Activated naive CD8-positive, alpha-beta T cell treated with anti-CD3 and anti-CD28 coated beads, Interleukin-2, amount 50 U/mL, for 24 hours (primary cell): Measurements from ENCODE around the gene RAC3.

ENCODE experiments used
- ATAC-seq: fragments of 150-1000 bp; cut with Tn5 transposase; one replicate; pipeline ENCODE4 v1.10.0; 2021
- DNase-seq: peaks from one replicate; pipeline ENCODE4 v3.0.0; 2021
- H3K27ac Mint-ChIP-seq: one replicate; pipeline ENCODE4 v1.8.0; 2021; ENCODE audit warnings: mild to moderate bottlenecking, mixed read lengths
- H3K27me3 Mint-ChIP-seq: one replicate; pipeline ENCODE4 v1.8.0; 2021; ENCODE audit warnings: mixed read lengths
- H3K36me3 Mint-ChIP-seq: one replicate; pipeline ENCODE4 v1.8.0; 2021; ENCODE audit warnings: low read depth, mixed read lengths
- H3K4me1 Mint-ChIP-seq: one replicate; pipeline ENCODE4 v1.8.0; 2021; ENCODE audit warnings: mixed read lengths
- H3K4me3 Mint-ChIP-seq: one replicate; pipeline ENCODE4 v1.8.0; 2021; ENCODE audit warnings: mild to moderate bottlenecking, moderate library complexity, mixed read lengths
- H3K9me3 Mint-ChIP-seq: one replicate; pipeline ENCODE4 v1.8.0; 2021; ENCODE audit warnings: mixed read lengths

Gene RAC3

DNA sequence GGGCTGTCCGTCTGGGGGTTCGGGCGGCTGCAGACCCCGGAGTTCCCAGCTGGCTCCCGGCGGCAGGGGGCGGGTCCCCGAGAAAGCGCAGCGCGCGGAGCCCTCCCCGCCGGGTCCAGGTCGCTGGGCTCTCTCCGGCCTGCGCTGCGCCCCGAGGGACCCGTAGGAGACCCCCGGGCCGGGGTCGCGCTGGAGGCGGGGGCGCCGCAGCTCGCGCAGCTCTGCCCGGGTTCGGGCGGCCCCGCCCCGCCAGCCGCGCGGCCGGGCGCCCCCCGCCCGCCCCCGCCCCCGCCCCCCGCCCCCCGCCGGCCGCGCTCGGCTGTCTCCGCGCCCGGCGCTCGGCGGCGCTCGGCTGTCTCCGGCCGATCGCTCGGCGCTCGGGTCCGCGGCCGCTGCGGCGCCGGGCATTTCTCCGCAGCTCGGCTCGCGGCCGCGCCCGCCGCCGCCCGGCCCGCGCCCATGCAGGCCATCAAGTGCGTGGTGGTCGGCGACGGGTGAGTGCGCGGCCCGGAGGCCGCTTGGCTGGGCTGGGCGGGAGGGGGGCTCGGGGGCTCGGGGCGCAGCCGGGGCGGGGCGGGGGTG is at the start of gene RAC3:
Gene RAC3, plus strand, starts transcription at position 376 of the 582 bp plus-strand sequence. Its CDS starts 84 bp downstream, at position 460.
- Mint-ChIP-seq H3K27me3 (no peaks in the 10 kb centered on the region), H3K4me3 (peak within 1 kb of the TSS; percentile 70), H3K27ac (no peak within 1 kb of the TSS), H3K9me3 (no peaks in the 10 kb centered on the region), H3K36me3 (peaks cover 5% of the 10 kb centered on the region), H3K4me1 (peaks cover 18% of the 10 kb centered on the region)
- DNase-seq: no peak
- peak; percentile 31 for ATAC-seq

DNA sequence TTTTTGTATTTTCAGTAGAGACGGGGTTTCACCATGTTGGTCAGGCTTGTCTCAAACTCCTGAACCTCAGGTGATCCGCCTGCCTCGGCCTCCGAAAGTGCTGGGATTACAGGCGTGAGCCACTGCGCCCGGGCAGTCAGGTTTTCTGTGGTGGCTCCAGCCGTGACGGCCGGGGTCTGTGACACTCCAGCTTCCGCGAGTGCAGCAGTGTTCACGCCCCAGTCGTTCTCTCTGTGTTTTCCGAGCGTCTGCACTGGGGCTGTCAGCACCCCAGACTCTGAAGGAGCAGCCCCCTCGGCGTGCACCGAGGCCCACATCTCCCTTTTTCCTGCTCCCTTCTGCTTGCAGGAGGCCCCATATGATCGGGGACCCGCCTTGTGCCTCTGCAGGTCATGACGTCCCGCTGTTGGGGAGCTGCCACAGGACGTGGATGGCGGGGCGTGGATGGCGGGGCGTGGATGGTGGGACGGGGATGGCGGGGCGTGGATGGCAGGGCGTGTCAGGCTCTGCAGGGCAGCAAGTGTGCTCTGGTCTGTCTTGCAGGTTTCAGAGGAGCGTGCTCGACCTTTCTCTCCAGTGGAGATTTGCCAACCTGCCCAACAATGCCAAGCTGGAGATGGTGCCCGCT is 48.4 kb upstream of the RAC3 start:
- ATAC-seq (no peak), DNase-seq (no peak)
- H3K36me3 Mint-ChIP-seq: peaks cover 19% of the 10 kb centered on the region
- H3K4me1 Mint-ChIP-seq: peaks cover 27% of the 10 kb centered on the region
- no peaks in the 10 kb centered on the region for H3K9me3 Mint-ChIP-seq
- no peak overlapping the region for H3K27ac Mint-ChIP-seq
- H3K4me3 Mint-ChIP-seq: no peak overlapping the region
- no peaks in the 10 kb centered on the region for H3K27me3 Mint-ChIP-seq

DNA sequence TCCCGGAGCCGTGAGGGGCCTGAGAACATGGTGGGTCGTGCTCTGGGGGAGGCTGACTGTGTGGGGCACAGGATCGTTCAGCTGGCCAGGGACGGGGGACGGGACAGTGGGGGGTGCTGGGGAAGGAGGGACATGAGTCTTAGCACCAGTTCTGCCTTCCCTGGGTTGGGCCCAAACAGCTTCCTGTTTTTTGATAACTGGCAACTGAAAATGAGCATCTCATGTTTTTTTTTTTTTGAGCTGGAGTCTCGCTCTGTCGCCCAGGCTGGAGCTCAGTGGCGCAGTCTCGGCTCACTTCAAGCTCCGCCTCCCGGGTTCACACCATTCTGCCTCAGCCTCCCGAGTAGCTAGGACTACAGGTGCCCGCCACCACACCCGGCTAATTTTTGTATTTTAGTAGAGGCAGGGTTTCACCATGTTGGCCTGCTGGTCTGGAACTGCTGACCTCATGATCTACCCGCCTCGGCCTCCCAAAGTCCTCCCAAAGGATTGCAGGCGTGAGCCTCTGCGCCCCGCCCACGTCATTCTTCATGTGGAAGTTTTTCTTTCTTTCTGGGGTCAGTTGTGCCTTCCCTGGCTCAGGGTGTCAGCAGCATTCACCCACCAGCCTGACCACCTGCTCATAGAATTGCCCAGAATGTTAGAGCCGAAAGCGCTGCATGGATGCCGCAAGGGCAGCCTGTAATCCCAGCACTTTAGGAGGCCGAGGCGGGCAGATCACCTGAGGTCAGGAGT is 47.7 kb upstream of the RAC3 start:
- Mint-ChIP-seq H3K27me3 (no peaks in the 10 kb centered on the region), H3K4me1 (peaks cover 22% of the 10 kb centered on the region), H3K27ac (no peak overlapping the region), H3K9me3 (no peaks in the 10 kb centered on the region), H3K4me3 (no peak overlapping the region), H3K36me3 (peaks cover 19% of the 10 kb centered on the region)
- no peak for ATAC-seq
- no peak for DNase-seq

DNA sequence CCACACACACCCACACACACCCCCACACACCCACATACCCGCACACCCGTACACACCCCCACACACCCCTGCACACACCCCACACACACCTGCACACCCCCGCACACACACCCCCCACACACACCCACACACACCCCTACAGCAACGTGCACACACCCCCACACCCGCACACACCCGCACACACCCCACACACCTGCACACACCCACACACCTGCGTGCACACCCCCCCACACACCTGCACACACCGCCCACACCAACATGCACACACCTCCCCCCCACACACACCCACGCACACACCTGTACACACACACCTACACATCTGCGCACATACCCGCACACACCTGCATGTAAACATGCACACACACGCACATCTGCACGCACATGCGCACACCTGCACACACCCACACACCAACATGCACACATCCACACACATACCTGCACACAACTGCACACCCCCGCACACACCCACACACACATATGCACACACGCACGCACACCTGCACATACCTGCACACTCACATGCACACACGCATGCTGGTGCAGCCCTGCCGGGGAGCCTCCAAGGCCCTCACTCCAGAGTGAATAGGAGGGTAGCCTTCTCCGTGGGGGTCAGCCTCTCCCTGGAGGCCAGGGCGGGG is 46.6 kb upstream of the RAC3 start:
- DNase-seq (no peak), ATAC-seq (no peak)
- Mint-ChIP-seq H3K27me3 (no peaks in the 10 kb centered on the region), H3K4me1 (peaks cover 12% of the 10 kb centered on the region), H3K4me3 (no peak overlapping the region), H3K9me3 (no peaks in the 10 kb centered on the region), H3K36me3 (peaks cover 19% of the 10 kb centered on the region), H3K27ac (peak overlapping the region; percentile 71)

DNA sequence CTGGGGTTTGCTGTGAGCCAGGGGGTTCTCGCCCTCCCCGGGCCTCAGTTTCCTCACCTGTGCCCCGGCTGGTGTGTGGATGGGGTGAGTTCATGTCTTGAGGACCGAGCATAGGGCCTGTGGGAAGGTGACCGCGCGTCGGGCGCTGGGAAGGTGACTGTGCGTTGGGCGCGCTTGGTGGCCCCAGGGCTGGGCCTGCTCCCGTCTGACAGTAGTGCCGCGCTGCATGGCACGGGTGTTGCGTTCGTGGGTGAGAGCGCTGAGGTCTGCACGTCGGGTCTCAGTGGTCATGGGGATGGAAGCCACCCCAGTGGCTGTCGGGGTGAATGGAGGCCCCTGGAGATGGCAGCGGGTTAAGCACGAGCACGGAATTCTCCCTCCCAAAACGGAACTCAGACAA is 44.9 kb upstream of the RAC3 start:
- Mint-ChIP-seq H3K27me3 (no peaks in the 10 kb centered on the region), H3K9me3 (no peaks in the 10 kb centered on the region)
- ATAC-seq: no peak

DNA sequence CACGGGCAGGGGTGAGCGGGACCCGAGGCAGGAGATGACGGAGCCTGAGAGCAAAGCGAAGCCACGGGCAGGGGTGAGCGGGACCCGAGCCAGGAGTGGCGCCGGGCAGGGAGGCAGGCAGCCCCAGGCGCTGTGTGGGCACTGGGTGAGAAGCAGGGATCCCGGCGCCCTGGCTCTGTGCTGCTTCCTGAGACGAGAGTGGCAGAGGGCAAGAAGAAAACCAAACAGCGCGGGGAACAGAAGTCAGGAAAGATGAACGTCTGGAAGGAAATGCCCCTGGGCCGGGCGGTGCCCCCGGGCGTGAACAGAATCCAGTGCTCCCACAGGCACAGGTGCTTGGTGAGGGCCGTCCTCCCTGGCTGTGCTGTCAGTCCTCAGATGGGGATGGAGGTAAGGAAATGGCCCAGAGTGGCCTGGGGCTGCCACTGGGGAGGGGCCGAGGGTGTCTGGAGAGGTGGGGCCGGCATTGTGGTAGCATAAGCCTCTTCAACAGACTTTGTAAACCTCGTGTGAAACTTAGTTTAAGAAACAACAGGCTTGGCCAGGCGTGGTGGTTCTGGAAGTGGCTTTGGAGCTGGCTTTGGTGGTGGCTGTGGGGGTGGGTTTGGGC is 44.2 kb upstream of the RAC3 start:
- no peak overlapping the region for H3K4me3 Mint-ChIP-seq
- peaks cover 14% of the 10 kb centered on the region for H3K36me3 Mint-ChIP-seq
- no peaks in the 10 kb centered on the region for H3K9me3 Mint-ChIP-seq
- no peaks in the 10 kb centered on the region for H3K4me1 Mint-ChIP-seq
- no peak overlapping the region for H3K27ac Mint-ChIP-seq
- no peaks in the 10 kb centered on the region for H3K27me3 Mint-ChIP-seq
- ATAC-seq (no peak), DNase-seq (no peak)

More for the DNA sequence above, 44.9 kb upstream of the RAC3 start:
- H3K27ac Mint-ChIP-seq: no peak overlapping the region
- no peaks in the 10 kb centered on the region for H3K4me1 Mint-ChIP-seq
- no peak overlapping the region for H3K4me3 Mint-ChIP-seq
- DNase-seq: no peak
- peaks cover 14% of the 10 kb centered on the region for H3K36me3 Mint-ChIP-seq

DNA sequence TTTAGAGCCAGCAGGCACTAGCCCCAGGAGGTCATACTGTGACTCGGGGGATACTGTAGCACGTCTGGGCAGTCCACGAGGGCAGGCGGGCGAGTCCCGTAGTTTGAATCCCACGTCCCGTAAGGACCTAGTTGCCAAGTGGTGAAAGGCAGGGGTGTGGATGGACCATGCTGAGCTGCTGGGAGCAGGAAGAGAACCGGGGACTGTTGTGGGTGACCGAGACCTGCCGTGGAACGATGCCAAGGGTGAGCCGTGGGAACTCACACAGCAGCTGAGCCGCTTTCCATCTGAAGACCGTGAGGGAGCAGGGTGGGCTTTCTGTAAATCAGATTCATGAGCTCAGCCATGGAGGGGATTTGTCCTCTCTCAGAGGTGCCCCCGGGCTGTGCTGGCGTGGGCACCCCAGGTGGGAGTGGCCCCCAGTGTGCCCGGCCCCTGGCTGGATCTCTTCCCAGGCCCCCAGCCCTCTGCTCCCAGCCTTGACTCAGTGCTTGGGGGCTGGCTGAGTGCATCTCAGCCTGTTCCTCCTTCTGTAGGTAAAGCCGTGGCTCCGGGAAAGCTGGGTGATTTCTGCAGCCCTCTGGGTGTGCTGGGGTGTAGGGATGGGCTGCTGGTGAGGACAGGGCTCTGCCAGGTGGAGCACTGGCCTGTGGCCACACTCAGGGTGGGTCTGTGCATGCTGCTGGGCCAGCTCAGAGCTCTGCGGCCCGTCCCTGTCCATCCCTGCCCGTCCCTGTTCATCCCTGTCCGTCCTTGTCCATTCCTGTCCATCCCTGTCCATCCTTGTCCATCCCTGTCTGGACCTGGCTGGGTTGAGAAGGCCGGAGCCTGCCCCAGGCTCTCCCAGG is 40.4 kb upstream of the RAC3 start:
- ATAC-seq: no peak
- Mint-ChIP-seq H3K36me3 (peaks cover 4% of the 10 kb centered on the region), H3K4me1 (no peaks in the 10 kb centered on the region), H3K27me3 (no peaks in the 10 kb centered on the region), H3K4me3 (no peak overlapping the region), H3K9me3 (no peaks in the 10 kb centered on the region), H3K27ac (no peak overlapping the region)
- no peak for DNase-seq

DNA sequence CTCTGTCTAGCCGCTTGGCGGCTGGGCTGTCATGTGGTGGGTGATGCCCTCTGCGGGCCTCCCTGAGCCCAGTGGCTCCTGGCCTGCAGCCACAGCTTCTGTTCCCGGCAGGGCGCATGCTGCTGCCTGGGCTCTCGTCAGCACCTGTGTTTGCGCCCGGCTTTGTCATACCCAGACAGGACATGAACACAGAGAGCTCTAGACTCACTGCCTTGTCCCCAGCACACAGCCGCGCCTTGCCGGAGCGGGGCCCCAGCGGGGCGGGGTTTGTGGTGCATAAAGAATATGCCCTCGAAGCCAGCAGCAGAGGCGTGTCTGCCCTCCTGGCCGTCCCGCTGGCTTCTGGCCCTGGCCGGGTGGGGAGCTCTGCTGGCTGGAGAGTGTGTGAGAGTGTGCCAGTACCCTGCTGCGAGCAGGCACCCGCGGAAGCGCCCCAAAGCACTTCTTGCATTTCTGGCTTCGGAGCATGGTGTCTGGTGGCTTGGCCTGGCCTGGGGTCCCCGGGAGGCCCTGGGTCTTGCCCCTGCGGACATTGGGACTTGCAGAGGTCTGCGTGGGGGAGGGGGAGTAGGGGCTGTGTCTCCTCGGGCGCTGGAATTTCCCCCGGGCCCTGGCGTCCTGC is 39.7 kb upstream of the RAC3 start:
- Mint-ChIP-seq H3K4me3 (no peak overlapping the region), H3K27me3 (no peaks in the 10 kb centered on the region), H3K27ac (no peak overlapping the region), H3K36me3 (peaks cover 1% of the 10 kb centered on the region), H3K9me3 (no peaks in the 10 kb centered on the region), H3K4me1 (no peaks in the 10 kb centered on the region)
- ATAC-seq: no peak
- no peak for DNase-seq

DNA sequence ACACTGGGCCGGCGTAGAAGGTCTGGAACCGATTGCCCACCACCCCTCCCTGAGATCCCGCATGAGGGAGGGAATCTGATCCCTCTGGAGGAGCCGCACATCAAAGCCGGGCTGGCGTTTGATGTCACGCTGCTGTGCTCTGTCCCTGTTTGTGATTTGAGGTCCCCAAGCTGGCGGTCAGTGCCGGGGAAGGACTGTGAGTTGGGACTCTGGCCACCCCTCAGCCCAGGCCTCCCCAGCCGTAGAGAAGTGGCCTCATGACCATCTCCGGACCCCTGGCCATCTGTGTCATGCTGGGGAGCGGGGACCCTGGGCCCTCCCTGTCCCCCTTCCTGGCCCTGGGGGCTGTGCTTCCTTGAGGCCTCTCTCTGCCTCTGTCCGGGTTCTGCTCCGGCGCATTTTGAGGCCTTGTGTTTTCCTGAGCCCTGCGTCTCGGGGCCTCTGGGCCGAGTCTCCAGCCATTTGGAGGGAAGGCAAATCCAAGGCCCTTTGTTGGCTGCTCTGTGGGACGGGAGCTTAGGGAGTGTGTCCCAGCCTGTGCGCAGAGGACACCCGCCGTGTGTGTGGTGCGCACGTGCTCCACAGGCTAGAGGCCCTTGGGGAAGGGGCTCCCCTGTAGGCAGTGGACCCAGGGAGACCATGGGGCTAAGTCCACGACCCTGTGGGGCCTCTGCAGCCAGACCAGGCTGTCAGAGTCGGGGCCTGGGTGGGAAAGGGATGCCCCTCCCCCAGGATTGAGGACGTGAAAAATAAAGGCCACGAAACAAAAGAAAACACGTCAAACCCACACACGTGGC is 39.0 kb upstream of the RAC3 start:
- H3K36me3 Mint-ChIP-seq: no peaks in the 10 kb centered on the region
- H3K27ac Mint-ChIP-seq: no peak overlapping the region
- H3K9me3 Mint-ChIP-seq: no peaks in the 10 kb centered on the region
- no peaks in the 10 kb centered on the region for H3K27me3 Mint-ChIP-seq
- H3K4me3 Mint-ChIP-seq: no peak overlapping the region
- H3K4me1 Mint-ChIP-seq: no peaks in the 10 kb centered on the region
- no peak for DNase-seq
- ATAC-seq: no peak

DNA sequence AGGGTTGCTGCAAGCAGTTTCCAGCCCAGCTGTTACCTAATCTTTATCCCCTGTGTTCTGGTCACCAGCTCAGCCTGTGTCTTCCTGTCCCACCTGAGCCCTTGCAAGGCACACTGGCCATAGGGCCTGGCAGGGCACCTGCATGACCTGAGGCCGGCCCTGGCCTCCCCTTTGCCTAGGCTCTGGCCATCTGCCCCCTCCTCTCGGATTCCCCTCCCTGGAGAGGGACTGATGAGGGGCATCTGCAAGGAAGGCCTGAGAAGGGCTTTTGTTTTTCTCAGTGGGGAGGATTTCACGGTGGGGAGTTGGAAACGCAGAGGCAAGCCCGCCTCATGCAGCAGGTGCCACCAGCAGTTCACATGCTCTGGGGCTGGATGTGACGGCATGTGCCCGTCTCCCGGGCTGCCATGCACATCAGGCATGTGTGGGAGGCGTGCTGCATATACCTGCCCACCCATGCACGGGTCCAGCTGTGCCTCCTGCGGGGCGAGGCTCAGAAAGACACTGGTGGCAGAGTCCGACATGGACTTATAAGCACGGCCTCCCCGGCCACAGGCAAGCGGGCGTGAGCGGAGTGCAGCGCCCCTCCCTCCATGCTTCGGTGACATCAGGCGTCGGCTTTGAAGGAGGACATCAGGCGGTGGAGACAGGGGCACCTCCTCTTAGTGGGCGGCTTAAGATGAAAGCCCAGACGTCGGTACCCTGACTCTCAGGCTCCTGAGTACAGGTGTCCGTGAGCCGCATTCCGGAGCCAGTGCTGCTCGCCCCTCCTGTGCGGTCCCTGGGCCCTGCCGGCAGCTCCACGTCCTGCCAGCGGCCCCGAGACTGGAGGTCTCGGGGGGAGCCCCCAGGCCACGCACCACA is 37.5 kb upstream of the RAC3 start:
- ATAC-seq: no peak
- Mint-ChIP-seq H3K27ac (no peak overlapping the region), H3K36me3 (no peaks in the 10 kb centered on the region)

DNA sequence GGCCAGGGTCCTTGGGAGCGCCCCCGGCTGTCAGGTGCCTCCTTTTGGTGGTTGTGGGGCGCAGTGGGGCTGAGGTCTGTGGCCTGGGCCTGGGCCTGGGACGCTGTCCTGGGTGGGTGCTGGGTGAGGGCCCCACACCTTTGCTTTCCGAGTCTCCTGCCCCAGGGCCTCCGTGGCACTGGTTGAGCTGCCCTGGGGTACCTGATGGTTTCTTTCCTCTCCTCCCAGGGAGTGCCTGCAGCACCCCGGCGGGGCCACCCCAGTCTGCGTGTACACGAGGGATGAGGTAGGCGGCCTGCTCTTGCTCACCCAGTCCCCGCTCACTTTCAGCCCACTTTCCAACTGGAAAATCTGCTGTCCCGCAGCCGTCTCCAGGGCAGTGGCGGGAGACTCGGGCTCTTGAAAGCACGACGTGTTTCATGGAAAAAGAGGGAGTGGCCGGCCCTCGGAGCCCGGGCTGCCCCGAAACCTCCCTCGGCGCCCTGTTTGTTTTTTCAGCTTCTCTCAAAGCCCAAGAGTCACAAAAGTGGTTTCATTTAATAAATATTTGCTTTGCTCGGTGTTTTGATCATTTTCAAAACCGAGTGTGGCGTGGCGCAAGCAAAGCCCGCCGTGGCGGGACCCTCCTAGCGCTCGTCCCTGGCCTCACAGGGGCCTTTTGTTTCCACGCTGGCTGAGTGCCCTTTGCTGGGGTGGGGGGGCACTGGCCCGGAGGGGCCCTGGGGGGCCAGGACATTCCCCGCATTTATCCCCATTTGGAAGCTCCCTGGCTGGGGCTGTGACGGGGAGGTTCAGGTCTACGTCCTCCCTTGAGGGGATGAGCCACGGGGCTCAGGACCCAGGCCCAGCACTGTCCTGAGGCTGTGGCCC is 36.6 kb upstream of the RAC3 start:
- H3K36me3 Mint-ChIP-seq: no peaks in the 10 kb centered on the region
- DNase-seq (no peak), ATAC-seq (no peak)
- no peak overlapping the region for H3K27ac Mint-ChIP-seq
- no peaks in the 10 kb centered on the region for H3K9me3 Mint-ChIP-seq
- no peaks in the 10 kb centered on the region for H3K4me1 Mint-ChIP-seq
- H3K27me3 Mint-ChIP-seq: no peaks in the 10 kb centered on the region
- H3K4me3 Mint-ChIP-seq: no peak overlapping the region

More for the DNA sequence above, 37.5 kb upstream of the RAC3 start:
- Mint-ChIP-seq H3K4me1 (no peaks in the 10 kb centered on the region), H3K4me3 (no peak overlapping the region), H3K27me3 (no peaks in the 10 kb centered on the region), H3K9me3 (no peaks in the 10 kb centered on the region)
- DNase-seq: no peak
